ENCODE results near the gene FRZB.

DNA sequence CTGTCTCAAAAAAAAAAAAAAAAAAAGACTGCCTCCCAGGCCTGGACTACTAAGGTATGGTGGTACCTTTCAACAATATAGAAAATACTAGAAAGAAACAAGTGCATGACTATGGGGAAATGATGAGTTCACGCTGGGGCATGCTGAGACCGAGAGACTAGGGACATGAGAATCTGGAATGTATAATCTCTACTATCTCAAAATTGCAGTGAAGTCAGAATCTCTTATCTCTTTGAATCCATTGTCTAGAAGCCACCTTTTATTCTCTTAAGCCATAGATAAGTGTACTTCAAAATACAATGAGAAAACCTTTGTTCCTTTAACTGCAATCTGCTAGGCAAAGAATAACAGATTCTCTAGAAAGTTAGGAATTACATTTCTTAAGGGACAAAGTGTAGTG, 5.6 kb downstream of the FRZB start:
- TF ChIP-seq, protein P1, sequence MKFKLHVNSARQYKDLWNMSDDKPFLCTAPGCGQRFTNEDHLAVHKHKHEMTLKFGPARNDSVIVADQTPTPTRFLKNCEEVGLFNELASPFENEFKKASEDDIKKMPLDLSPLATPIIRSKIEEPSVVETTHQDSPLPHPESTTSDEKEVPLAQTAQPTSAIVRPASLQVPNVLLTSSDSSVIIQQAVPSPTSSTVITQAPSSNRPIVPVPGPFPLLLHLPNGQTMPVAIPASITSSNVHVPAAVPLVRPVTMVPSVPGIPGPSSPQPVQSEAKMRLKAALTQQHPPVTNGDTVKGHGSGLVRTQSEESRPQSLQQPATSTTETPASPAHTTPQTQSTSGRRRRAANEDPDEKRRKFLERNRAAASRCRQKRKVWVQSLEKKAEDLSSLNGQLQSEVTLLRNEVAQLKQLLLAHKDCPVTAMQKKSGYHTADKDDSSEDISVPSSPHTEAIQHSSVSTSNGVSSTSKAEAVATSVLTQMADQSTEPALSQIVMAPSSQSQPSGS (CRISPR knock-in tag; IDR thresholded peaks at IDR 0.05; ENCODE audit: borderline replicate concordance, low read depth) = no peak
- TF ChIP-seq NR1H2 (CRISPR knock-in tag; IDR thresholded peaks at IDR 0.05) (no peak), CTCF (IDR thresholded peaks at IDR 0.05) (no peak), TEAD1 (CRISPR knock-in tag; IDR thresholded peaks at IDR 0.05) (no peak), GTF2I (CRISPR knock-in tag; conservative IDR thresholded peaks at IDR 0.05) (no peak), KAT7 (CRISPR knock-in tag; IDR thresholded peaks at IDR 0.05; ENCODE audit: borderline replicate concordance) (no peak), ATF3 (CRISPR knock-in tag; conservative IDR thresholded peaks at IDR 0.05) (no peak), ZNF121 (CRISPR knock-in tag; IDR thresholded peaks at IDR 0.05) (no peak), CBFB (CRISPR knock-in tag; IDR thresholded peaks at IDR 0.05; ENCODE audit: low read depth) (no peak)
